ENCODE data around the gene ARHGEF5. TPM values are rescaled to one million over a fixed set of nuclear protein-coding genes. Genes with fewer than 3 reads are reported as not detected.
"Not testable (repeated sequence)": the region's sequence is repeated elsewhere in the genome, so short reads cannot be mapped to it uniquely, and the experiment has no call there.

The ARHGEF5 gene
- polyA plus RNA-seq, 1 donor (not counting 4 experiments of a cell fraction or from before 2014, with no cell fraction given), result 24.2 TPM

- H3K27me3 ChIP-seq (ENCODE audit: control insufficient read depth, extremely low read depth, insufficient read depth, low read length), result no peaks in the 10 kb centered on the region
- no peak for DNase-seq (ENCODE audit: low read depth, low spot score)
- no peaks in the 10 kb centered on the region for H3K9me3 ChIP-seq (ENCODE audit: control insufficient read depth, low read depth, low read length)
- no peak for FAIRE-seq
- peak overlapping the region; percentile 76 for H3K4me2 ChIP-seq (ENCODE audit: control insufficient read depth, extremely low read depth, insufficient read depth, low read depth, low read length)
- H3K27ac ChIP-seq (ENCODE audit: control insufficient read depth, insufficient read depth, low read length), result peak overlapping the region; percentile 65
- H3K79me2 ChIP-seq (ENCODE audit: control insufficient read depth, insufficient read depth, low read length), result no peaks in the 10 kb centered on the region
- peak overlapping the region in 1 of 3 experiments; percentile 15 for H3K4me3 ChIP-seq (ENCODE audit: control insufficient read depth in 2 of 3, extremely low read depth in 1 of 3, insufficient read depth in 2 of 3, low read depth in 1 of 3, low read length in 3 of 3)
- TF ChIP-seq EZH2 (IDR thresholded peaks at IDR 0.05; ENCODE audit: low read length), result no peak
- no peak for TF ChIP-seq CTCF (optimal IDR thresholded peaks at IDR 0.05 in 1 of 3, IDR thresholded peaks at IDR 0.05 in 1 of 3, conservative IDR thresholded peaks at IDR 0.05 in 1 of 3; ENCODE audit: extremely low read depth in 1 of 3, insufficient read depth in 2 of 3, low read length in 3 of 3)
- H3K4me1 ChIP-seq (ENCODE audit: control insufficient read depth, extremely low read depth, insufficient read depth, low read length), result peaks cover 22% of the 10 kb centered on the region
- H3K9me1 ChIP-seq (ENCODE audit: control insufficient read depth, extremely low read depth, insufficient read depth, low read length), result no peaks in the 10 kb centered on the region
- peak overlapping the region; percentile 54 for H3K9ac ChIP-seq (ENCODE audit: control insufficient read depth, extremely low read depth, insufficient read depth, low read length)
- no peaks in the 10 kb centered on the region for H4K20me1 ChIP-seq (ENCODE audit: control insufficient read depth, extremely low read depth, insufficient read depth, low read length)
- dilution Hi-C loops (cut with MboI; ENCODE audit: extremely low pct_ligation_motif_present, low sequenced_read_pairs), result no loop called here
- H2AFZ ChIP-seq (ENCODE audit: control insufficient read depth, low read length), result peak overlapping the region; percentile 66
- no peaks in the 10 kb centered on the region for H3K36me3 ChIP-seq (ENCODE audit: control insufficient read depth in 2 of 2, extremely low read depth in 1 of 2, insufficient read depth in 2 of 2, low read length in 2 of 2)
Observed at GRCh38 chr7:144415858-144416257, 60.7 kb downstream of the ARHGEF5 start.

DNA sequence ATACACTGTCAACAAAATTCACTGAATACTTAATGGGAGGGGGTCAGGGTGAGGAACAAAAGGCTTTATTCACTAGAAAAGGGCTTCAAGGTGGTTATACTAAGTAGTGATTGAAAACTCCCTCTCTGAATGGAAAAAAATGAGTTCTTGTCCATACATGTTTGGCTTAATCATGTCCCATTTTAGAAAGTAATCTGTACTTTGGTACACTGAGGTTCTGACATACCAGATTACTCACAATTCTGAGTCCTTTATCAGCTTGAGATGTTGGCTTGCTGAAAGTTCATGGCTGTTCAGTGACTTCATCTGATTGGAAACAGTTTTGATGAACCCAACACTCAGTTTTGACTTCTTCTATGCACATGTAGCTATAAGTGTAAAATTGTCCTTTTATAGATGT, 61.1 kb downstream of the ARHGEF5 start:
- Histone ChIP-seq H3K9me3 (ENCODE audit: control insufficient read depth, low read depth, low read length) (no peaks in the 10 kb centered on the region), H3K27ac (ENCODE audit: control insufficient read depth, insufficient read depth, low read length) (peak overlapping the region; percentile 65), H3K9me1 (ENCODE audit: control insufficient read depth, extremely low read depth, insufficient read depth, low read length) (no peaks in the 10 kb centered on the region), H3K27me3 (ENCODE audit: control insufficient read depth, extremely low read depth, insufficient read depth, low read length) (no peaks in the 10 kb centered on the region), H3K4me3 (ENCODE audit: control insufficient read depth in 2 of 3, extremely low read depth in 1 of 3, insufficient read depth in 2 of 3, low read depth in 1 of 3, low read length in 3 of 3) (peak overlapping the region in 1 of 3 experiments; percentile 15), H3K36me3 (ENCODE audit: control insufficient read depth in 2 of 2, extremely low read depth in 1 of 2, insufficient read depth in 2 of 2, low read length in 2 of 2) (no peaks in the 10 kb centered on the region), H3K9ac (ENCODE audit: control insufficient read depth, extremely low read depth, insufficient read depth, low read length) (peak overlapping the region; percentile 54), H3K79me2 (ENCODE audit: control insufficient read depth, insufficient read depth, low read length) (no peaks in the 10 kb centered on the region), H4K20me1 (ENCODE audit: control insufficient read depth, extremely low read depth, insufficient read depth, low read length) (no peaks in the 10 kb centered on the region), H2AFZ (ENCODE audit: control insufficient read depth, low read length) (peak overlapping the region; percentile 66), H3K4me2 (ENCODE audit: control insufficient read depth, extremely low read depth, insufficient read depth, low read depth, low read length) (peak overlapping the region; percentile 76), H3K4me1 (ENCODE audit: control insufficient read depth, extremely low read depth, insufficient read depth, low read length) (peaks cover 22% of the 10 kb centered on the region)
- DNase-seq (ENCODE audit: low read depth, low spot score) (peak; percentile 75), FAIRE-seq (peak; percentile 98)
- dilution Hi-C loops (cut with MboI; ENCODE audit: extremely low pct_ligation_motif_present, low sequenced_read_pairs), result no loop called here
- TF ChIP-seq EZH2 (IDR thresholded peaks at IDR 0.05; ENCODE audit: low read length) (no peak), CTCF (optimal IDR thresholded peaks at IDR 0.05 in 1 of 3, IDR thresholded peaks at IDR 0.05 in 1 of 3, conservative IDR thresholded peaks at IDR 0.05 in 1 of 3; ENCODE audit: extremely low read depth in 1 of 3, insufficient read depth in 2 of 3, low read length in 3 of 3) (no peak)

DNA sequence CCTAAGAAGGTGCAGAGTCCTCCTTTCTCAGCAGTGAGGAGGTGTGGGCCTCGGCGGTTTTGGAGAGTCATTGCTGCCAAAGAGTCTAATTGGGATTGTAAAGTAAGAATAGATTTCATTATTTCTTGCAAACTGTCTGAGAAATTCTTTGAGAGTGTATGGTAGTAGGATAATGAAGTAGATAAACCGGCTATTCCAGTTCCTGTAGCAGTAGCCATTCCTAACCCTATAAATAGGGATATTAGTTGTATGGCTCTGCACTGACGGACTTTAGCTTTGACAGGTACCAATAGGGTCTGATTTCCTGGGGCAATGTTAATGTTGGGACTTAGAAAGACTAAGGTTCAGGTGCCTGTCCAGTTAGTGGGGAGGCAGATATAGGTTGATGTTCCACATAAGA, 63.7 kb downstream of the ARHGEF5 start:
- H3K4me2 ChIP-seq (ENCODE audit: control insufficient read depth, extremely low read depth, insufficient read depth, low read depth, low read length), result peak overlapping the region; percentile 16
- H3K9ac ChIP-seq (ENCODE audit: control insufficient read depth, extremely low read depth, insufficient read depth, low read length); DNase-seq (ENCODE audit: low read depth, low spot score); H3K4me3 ChIP-seq (ENCODE audit: control insufficient read depth in 2 of 3, extremely low read depth in 1 of 3, insufficient read depth in 2 of 3, low read depth in 1 of 3, low read length in 3 of 3); H3K36me3 ChIP-seq (ENCODE audit: control insufficient read depth in 2 of 2, extremely low read depth in 1 of 2, insufficient read depth in 2 of 2, low read length in 2 of 2); H4K20me1 ChIP-seq (ENCODE audit: control insufficient read depth, extremely low read depth, insufficient read depth, low read length); H3K27ac ChIP-seq (ENCODE audit: control insufficient read depth, insufficient read depth, low read length); H3K27me3 ChIP-seq (ENCODE audit: control insufficient read depth, extremely low read depth, insufficient read depth, low read length); H3K9me3 ChIP-seq (ENCODE audit: control insufficient read depth, low read depth, low read length); dilution Hi-C loops (cut with MboI; ENCODE audit: extremely low pct_ligation_motif_present, low sequenced_read_pairs); H3K9me1 ChIP-seq (ENCODE audit: control insufficient read depth, extremely low read depth, insufficient read depth, low read length); H3K79me2 ChIP-seq (ENCODE audit: control insufficient read depth, insufficient read depth, low read length): not testable (repeated sequence)
- FAIRE-seq, result peak; percentile 23
- H2AFZ ChIP-seq (ENCODE audit: control insufficient read depth, low read length), result peak overlapping the region; percentile 22
- H3K4me1 ChIP-seq (ENCODE audit: control insufficient read depth, extremely low read depth, insufficient read depth, low read length), result peaks cover 22% of the 10 kb centered on the region

DNA sequence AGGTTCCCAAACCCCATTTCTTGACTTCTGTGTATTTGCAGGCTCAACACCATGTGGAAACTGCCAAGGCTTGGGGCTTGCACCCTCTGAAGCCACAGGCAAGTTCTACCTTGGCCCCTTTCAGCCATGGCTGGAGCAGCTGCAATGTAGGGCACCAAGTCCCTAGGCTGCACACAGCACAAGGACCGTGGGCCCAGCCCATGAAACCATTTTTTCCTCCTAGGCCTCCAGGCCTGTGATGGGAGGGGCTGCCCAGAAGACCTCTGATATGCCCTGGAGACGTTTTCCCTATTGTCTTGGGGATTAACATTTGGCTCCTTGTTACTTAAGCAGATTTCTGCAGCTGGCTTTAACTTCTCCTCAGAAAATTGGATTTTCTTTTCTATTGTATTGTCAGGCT, 72.3 kb downstream of the ARHGEF5 start:
- H3K4me1 ChIP-seq (ENCODE audit: control insufficient read depth, extremely low read depth, insufficient read depth, low read length); H3K9me3 ChIP-seq (ENCODE audit: control insufficient read depth, low read depth, low read length); H2AFZ ChIP-seq (ENCODE audit: control insufficient read depth, low read length); H3K9me1 ChIP-seq (ENCODE audit: control insufficient read depth, extremely low read depth, insufficient read depth, low read length); H3K27ac ChIP-seq (ENCODE audit: control insufficient read depth, insufficient read depth, low read length); H3K9ac ChIP-seq (ENCODE audit: control insufficient read depth, extremely low read depth, insufficient read depth, low read length); H3K27me3 ChIP-seq (ENCODE audit: control insufficient read depth, extremely low read depth, insufficient read depth, low read length); DNase-seq (ENCODE audit: low read depth, low spot score); H3K4me2 ChIP-seq (ENCODE audit: control insufficient read depth, extremely low read depth, insufficient read depth, low read depth, low read length); H3K79me2 ChIP-seq (ENCODE audit: control insufficient read depth, insufficient read depth, low read length); H3K4me3 ChIP-seq (ENCODE audit: control insufficient read depth in 2 of 3, extremely low read depth in 1 of 3, insufficient read depth in 2 of 3, low read depth in 1 of 3, low read length in 3 of 3); H4K20me1 ChIP-seq (ENCODE audit: control insufficient read depth, extremely low read depth, insufficient read depth, low read length); H3K36me3 ChIP-seq (ENCODE audit: control insufficient read depth in 2 of 2, extremely low read depth in 1 of 2, insufficient read depth in 2 of 2, low read length in 2 of 2); FAIRE-seq; dilution Hi-C loops (cut with MboI; ENCODE audit: extremely low pct_ligation_motif_present, low sequenced_read_pairs): not testable (repeated sequence)

Measured in keratinocyte (primary cell).